ENCODE data around the gene TMEM125.

GRCh38 chr1:43250351-43250761 lies 19.4 kb upstream of the TMEM125 start:
- TF ChIP-seq, protein P1, sequence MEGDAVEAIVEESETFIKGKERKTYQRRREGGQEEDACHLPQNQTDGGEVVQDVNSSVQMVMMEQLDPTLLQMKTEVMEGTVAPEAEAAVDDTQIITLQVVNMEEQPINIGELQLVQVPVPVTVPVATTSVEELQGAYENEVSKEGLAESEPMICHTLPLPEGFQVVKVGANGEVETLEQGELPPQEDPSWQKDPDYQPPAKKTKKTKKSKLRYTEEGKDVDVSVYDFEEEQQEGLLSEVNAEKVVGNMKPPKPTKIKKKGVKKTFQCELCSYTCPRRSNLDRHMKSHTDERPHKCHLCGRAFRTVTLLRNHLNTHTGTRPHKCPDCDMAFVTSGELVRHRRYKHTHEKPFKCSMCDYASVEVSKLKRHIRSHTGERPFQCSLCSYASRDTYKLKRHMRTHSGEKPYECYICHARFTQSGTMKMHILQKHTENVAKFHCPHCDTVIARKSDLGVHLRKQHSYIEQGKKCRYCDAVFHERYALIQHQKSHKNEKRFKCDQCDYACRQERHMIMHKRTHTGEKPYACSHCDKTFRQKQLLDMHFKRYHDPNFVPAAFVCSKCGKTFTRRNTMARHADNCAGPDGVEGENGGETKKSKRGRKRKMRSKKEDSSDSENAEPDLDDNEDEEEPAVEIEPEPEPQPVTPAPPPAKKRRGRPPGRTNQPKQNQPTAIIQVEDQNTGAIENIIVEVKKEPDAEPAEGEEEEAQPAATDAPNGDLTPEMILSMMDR (IDR thresholded peaks at IDR 0.05): no peak
- no peak for TF ChIP-seq POLR2A (IDR thresholded peaks at IDR 0.05)
- no peak for TF ChIP-seq POLR2AphosphoS5 (IDR thresholded peaks at IDR 0.05; ENCODE audit: insufficient read depth in 1 of 2, low read depth in 1 of 2)
